COR-L47 (cell line): ENCODE data around the gene BTBD18.
"Not testable (repeated sequence)": the region's sequence is repeated elsewhere in the genome, so short reads cannot be mapped to it uniquely, and the experiment has no call there.

Experiments used
- DNase-seq: peaks from one replicate; lab custom pipeline; 2025; lab: John Stamatoyannopoulos, UW

Gene BTBD18

DNA sequence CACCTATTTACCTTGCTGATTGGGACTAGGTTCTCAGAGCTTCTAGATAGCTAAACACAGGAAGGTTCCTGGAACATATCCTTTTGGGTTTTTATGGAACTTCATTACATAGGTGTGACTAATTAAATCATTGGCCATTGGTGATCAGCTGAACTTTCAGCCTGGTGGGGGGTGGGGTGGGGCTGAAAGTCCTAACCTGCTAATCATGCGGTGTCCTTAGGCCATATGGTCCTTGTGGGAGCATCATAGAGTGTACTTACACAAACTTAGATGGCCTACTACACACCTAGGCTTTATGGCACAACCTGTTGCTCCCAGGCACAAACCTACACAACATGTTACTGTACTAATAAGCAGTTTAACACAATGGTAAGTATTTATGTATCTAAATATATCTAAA lies 19.0 kb downstream of the BTBD18 start:
- DNase-seq, result no peak

DNA sequence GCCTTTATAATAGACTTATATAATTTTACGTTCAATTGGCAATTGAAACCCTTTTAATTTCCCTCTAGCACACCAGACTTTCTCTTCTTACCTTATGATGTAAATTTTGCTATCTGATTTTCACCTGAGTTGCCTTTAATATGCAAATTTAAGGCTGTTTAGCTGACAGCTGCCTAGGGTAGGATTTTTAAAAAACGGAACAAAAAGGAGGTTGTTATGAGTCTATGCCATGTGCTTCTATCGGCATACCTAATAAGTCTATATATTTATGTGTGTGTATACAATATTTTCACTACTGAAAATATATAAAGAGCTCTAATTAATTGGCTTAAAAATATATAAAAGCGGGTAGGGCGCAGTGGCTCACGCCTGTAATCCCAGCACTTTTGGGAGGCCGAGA lies 22.1 kb downstream of the BTBD18 start:
- no peak for DNase-seq

DNA sequence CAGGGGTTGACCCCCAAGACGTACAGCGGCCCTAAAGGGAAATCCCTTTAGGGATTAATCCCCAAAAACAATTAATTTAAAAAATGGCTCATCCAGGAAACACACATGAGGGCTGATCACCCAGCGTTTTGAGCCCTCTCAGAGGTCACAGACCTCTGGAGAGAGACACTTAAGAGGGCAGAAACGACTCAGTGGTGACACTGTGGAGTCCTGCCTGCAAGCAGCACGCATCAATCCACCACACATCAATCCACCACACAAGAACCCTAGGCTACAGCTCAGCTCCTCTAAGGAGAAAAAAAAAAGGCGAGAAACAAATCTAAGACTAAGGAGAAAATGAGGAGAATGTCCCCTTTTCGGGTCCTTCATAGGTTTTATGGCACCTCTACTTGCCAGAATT lies 22.8 kb downstream of the BTBD18 start:
- no peak for DNase-seq

DNA sequence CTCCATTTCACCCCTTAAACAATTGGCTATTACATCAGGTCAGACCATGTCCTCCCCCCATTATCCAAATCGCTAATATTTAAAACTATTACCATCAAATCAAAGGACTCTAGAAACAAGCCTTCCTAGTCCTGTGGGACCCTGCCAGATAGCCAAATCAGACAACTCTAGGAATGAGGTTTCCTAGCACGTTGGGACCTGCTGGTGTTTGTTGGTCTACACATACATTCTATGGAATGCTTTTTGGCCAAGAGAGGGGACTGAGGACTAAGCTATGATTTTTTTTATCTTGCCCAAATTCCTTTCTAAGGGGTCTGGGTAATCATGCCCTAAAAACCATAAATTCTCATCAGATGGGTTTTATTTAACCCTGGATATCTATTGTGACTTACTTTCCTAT lies 24.4 kb downstream of the BTBD18 start:
- no peak for DNase-seq

DNA sequence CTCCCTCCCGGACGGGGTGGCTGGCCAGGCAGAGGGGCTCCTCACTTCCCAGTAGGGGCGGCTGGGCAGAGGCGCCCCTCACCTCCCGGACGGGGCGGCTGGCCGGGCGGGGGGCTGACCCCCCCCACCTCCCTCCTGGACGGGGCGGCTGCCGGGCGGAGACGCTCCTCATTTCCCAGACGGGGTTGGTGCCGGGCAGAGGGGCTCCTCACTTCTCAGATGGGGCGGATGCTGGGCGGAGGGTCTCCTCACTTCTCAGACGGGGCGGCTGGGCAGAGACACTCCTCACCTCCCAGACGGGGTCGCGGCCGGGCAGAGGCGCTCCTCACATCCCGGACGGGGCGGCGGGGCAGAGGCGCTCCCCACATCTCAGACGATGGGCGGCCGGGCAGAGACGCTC lies 34.9 kb downstream of the BTBD18 start:
- DNase-seq, result not testable (repeated sequence)

GRCh38 chr11:57713835-57714234 lies 37.8 kb downstream of the BTBD18 start:
- no peak for DNase-seq

DNA sequence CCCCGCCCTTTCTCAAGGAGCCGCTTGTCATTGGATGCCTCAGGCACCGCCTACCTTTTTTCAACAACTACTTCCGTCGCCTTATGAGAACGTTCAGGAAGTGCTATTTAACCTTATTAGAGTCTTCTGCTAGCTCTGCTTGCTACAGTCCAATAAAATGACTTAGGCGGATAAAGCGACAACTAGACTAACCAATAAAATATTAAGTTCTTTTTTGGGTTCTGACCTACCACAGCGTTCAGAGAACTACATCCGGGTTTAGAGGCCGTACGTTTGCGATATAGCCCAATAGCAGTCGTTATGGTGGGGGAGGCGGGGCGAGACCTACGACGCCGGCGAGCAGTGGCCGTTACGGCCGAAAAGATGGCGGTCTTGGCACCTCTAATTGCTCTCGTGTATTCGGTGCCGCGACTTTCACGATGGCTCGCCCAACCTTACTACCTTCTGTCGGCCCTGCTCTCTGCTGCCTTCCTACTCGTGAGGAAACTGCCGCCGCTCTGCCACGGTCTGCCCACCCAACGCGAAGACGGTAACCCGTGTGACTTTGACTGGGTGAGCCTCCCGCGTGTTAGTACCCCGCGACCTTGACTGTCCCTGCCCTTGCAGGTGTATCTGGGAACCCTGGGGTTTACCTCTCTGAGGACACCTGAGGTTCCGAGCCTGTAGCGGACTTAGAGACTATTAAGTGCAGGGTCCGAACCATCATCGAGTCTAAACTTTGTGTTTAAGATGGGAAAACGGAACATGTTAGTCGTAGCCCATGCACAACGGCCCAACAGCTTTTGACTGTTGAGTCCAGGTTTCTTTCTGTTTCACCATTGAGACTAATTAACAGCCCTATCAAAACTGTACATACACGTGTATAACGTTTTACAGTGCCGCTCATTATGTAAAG lies 39.1 kb downstream of the BTBD18 start, which contains the start of gene TMX2:
TMX2 (plus strand) TSS at position 338 of the 895 bp plus-strand sequence; CDS start at position 364, 26 bp downstream.
- DNase-seq, result peak; percentile 97

GRCh38 chr11:57711414-57712255 lies 40.0 kb downstream of the BTBD18 start, which contains the start of gene MED19:
MED19 (minus strand) TSS chr11:57712215; CDS start chr11:57712179, 36 bp downstream.
- peak; percentile 92 for DNase-seq

GRCh38 chr11:57709802-57710367 lies 41.7 kb downstream of the BTBD18 start:
- no peak for DNase-seq

- DNase-seq, result not testable (repeated sequence)
These were observed 46.2 kb downstream of the BTBD18 start for GRCh38 chr11:57705432-57705831.

GRCh38 chr11:57704932-57705331 lies 46.7 kb downstream of the BTBD18 start:
- DNase-seq, result no peak

- DNase-seq, result no peak
These were observed 48.3 kb downstream of the BTBD18 start for GRCh38 chr11:57703341-57703740.

- DNase-seq, result no peak
These were observed 51.2 kb downstream of the BTBD18 start for GRCh38 chr11:57700425-57700824.

GRCh38 chr11:57699813-57700212 lies 51.8 kb downstream of the BTBD18 start:
- no peak for DNase-seq

GRCh38 chr11:57698843-57699365 lies 52.7 kb downstream of the BTBD18 start:
- no peak for DNase-seq
